ENCODE measurements around the gene PATJ.
"Not testable (repeated sequence)": the region's sequence is repeated elsewhere in the genome, so short reads cannot be mapped to it uniquely, and the experiment has no call there.

The PATJ gene

DNA sequence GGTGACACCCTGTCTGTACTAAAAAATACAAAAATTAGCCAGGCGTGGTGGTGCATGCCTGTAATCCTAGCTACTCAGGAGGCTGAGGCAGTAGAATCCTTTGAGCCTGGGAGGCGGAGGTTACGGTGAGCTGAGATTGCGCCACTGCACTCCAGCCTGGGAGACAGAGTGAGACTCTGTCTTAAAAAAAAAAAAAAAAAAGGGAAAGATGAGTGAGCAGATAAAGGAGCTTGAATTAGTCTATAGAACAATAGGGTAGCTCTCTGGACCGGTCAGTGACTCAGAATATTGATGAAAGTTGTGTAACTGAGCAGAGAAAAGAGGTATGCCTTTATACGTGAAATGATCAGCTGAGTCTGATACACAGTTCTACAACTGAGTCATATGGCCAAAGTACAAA lies 95.3 kb downstream of the PATJ start:
- DNase-seq: not testable (repeated sequence)

DNA sequence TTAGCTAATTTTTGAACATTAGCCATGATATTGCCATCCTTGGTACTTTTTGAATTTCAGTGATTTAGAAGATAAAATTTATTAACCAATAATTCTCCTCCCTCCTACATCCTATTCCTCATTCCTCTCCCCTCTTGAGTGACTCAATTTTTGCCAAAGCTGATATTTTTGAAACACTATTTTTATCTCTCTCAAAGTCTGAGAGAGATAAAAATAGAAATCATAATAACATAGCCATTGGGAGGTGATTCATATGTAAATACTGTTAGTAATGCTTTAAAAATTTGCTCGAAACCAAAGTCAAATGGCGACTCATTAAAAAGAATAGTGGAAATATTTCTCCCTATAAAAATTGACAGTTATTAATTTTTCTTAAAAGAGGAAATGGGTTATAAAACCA lies 97.4 kb downstream of the PATJ start:
- no peak for DNase-seq

DNA sequence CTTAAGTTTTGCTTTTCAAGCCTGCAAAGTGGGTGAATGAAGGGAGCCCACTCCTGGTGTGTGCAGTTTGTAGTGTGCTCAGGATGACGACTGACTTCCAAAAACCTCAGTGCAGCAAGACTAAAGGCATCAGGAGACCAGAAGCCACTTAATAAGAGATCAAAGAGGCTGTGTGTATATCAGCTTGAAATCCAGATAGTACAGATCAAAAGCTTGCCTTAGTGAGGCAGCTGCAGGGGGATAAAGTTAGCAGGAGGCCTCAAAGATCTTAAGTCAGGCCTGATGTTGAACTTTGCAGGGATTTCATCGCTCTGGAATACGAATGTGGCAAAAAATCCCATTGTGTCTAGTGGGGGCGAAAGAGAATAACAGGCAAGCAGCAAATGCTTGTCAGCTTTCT lies 99.8 kb downstream of the PATJ start:
- DNase-seq: no peak

DNA sequence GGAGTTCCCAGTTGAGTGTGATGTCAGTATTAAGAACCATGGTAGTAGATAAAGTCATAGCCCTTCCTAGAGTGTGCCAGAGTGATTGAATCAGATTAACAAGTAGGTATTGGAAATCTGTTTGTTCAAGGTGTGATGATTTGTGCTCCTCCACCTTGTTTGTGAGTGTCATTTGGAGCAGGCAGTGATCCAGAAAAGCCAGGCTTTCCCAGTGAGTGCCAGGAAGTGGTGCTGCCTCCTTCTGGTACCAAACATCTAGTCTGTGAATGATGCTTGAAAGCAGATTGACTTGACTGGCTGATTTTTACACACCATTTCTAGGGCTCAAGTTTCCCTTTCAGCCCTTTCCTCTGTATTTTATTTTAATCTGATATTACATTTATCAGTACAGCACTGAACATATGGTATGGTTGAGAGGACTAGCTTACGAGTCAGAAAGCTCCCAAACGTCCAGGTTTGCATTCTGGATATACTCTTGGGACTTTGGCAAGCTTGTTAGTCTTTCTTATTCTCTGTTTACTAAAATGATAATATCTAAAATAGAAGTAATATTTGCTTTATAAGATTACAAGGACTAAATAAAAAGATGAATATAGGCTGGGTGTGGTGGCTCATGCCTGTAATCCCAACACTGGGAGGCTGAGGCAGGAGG lies 100.7 kb downstream of the PATJ start:
- DNase-seq: no peak

DNA sequence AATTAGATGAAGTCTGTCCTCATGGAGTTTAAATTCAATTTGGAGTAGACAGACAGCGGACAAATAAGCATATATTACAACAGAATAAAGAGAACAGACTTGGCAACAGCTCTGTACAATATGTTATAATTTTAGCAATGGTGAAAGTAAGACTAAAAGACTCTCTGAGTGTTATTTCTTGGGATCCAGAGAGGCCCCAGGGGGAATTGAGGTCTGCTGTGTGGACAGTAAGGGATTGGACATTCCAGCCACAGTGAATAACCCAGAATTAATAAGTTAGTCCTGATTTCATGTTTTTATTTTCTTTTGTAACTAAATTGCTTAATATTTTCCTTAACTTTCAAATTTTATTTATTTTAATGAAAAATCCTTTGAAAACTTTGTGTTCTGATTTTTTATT lies 101.7 kb downstream of the PATJ start:
- DNase-seq: no peak

DNA sequence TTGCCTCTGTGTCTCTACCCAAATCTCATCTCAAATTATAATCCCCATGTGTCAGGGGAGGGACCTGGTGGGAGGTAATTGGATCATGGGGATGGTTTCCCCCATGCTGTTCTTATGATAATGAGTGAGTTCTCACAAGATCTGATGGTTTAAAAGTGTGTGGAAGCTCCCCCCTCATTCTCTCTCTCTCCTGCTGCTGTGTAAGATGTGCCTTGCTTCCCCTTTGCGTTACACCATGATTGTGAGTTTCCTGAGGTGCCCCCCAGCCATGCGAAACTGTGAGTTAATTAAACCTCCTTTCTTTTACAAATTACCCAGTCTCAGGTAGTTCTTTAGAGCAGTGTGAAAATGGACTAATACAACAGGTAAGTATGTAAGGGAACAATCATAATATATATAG lies 102.4 kb downstream of the PATJ start:
- DNase-seq: not testable (repeated sequence)

DNA sequence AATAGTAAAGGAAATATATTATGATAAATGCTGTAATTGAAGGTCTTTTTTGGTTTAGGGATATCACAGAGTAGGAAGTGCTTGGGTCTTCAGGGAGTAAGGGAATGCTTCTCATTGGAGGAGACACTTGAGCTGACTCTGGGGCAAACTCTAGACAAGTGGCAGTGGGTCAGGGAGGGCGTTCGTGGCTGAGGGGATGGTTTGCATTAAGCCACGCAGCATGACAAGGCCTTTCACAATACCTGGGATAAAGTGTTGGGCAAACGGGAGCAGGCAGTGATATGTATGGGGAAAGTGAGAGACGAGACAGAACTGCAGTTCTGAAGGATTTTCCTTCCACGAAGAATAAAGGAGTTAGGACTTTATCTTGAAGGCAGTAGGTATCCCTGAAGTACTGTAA lies 109.0 kb downstream of the PATJ start:
- DNase-seq: no peak

DNA sequence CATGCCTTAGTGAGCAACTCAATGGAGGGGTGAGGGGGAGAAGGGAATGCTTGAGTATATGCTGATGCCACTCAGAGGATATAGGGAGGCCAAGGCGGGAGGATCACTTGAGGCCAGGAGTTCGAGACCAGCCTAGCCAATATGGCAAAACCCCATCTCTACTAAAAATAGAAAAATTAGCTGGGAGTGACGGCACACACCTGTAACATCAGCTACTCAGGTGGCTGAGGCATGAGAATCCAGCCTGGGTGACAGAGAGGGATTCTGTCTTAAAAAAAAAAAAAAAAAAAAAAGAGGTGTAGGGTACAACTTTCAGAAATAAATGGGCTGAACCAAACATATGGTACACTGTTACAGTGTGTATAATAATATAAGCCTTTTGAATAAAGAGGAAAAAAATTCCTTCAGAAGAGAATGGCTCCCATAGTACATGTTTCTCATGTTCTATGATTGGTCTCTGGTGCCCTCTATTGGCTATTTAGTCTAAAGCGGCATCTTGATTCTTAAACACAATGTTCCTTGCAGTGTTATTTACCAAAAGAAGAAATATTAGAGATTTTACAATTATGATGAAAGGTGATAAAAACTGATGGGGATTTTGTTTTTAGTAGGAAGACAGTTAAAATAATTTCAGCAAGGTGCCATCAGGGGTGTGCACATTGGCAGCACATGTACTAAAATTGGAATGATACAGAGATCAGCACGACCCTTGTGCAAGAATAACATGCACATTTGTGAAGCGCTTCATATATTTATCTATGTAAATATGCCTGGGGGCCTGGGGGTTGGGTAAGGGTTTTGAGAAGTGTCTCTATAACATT lies 109.8 kb downstream of the PATJ start:
- peak; percentile 47 for DNase-seq

DNA sequence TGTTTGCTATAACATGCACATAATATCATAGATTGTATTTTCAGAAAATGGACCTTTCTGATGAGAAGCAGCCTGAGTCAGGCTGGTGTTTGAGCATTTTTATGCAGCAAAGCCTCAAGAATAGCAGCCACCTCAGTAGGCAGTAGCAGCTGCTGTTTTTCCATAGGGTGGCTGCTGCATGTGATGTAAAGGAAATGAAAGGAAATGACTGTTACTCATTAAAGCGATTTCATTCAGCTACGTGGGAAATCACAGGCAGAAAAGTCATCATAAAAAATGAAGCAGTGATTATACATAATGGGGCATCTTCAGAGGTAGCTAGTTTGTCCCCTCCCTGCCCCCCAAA lies 110.4 kb downstream of the PATJ start:
- DNase-seq: no peak

DNA sequence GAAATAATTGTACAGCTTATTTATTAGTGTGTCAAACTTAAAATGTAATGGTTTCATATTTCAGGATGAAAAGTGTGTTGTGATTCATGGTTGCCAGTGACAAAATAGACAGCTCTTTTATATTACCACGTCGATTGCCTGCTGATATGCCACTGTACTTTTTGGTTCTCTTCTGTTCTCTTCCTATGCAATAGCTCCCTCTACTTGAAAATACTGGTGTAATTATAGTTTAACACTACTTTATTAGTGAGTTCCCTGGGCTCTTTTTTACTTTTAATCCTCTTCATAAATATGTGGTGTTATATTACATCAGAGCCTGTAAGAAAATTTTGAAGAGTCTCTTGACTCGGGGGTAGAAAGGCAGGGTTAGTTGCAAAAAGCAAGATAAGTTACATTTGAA lies 111.3 kb downstream of the PATJ start:
- DNase-seq: no peak

DNA sequence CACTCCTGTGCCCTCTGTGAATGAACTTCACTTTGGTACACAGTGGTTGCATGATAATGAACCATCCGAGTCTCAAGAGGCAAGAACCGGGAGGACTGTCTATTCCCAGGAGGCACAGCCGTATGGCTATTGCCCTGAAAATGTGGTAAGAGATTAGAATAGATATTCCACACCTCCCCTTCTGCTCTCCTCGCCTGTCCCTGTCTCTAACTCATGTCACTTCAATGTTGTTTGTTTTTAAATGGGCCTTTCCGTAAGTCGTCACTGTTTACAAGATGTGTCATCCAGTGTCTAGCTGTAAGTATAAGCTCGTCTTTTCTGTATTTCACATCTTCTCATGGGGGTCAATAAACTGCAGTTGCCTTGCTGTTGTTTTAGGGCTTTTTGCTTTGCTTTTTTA lies 122.2 kb downstream of the PATJ start:
- no peak for DNase-seq

DNA sequence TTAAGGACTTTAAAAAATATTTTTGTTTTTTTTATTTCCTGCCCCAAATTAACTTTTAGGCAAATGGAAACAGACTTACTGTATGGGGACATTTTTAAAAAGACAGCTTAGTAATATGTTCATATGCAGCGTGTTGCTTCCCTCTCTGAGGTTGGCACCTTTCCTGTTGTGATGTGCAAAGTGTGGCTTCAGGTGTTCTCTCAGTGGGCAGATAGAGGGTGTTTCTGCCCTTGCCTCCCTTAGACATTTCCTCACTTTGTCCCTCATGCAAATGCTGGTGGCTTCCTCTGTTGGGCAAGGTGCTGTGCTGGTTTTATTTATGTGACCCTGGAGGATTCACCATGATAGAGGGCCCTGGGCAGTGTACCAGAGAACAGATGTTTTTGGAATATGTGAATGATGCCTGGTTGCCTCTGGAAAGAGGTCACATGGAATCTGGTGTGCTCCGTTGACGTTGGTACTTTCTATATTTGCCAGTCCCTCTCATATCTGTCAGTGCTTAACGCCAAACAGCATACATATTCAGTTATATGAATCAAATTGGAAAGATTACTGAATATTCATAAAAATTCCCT lies 123.5 kb downstream of the PATJ start:
- no peak for DNase-seq

DNA sequence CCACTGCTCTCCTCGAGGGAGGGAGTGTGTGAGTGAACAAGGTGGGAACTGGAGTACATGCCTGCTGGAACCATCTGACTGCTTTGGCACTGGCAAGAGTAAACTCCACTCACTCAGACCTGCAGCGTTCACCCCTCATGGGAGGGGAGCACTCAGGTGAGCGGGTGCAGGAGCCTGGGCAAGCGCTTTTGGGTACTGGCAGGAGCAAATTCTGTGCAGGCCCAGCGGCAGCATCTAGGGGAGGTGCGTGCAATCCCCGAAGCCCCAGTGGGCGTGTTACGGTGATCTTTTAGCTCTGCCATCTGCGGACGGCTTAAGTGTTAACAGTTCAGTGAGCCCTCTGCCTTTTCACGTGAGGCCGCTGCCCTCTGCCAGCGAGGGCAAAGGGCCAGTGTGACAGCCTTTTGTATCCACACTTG lies 127.4 kb downstream of the PATJ start:
- no peak for DNase-seq

DNA sequence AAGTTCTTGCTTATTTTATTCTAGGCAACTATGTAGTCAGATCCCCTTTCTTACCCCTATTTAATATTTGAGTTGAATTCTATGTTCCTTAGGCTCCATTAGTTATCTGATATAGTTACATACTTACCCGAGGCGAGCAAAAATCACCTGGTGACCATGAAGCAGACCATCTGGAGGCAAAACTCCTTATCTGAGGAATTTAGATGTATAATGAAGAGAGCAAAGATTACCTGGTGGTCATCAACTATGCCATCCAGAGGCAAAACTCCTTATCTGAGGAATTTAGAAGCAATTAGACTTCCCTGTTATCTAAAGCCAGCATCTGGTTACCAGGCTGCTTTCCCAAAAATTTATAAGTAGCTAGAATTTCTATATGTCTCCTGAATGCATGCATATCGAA lies 129.9 kb downstream of the PATJ start:
- no peak for DNase-seq

DNA sequence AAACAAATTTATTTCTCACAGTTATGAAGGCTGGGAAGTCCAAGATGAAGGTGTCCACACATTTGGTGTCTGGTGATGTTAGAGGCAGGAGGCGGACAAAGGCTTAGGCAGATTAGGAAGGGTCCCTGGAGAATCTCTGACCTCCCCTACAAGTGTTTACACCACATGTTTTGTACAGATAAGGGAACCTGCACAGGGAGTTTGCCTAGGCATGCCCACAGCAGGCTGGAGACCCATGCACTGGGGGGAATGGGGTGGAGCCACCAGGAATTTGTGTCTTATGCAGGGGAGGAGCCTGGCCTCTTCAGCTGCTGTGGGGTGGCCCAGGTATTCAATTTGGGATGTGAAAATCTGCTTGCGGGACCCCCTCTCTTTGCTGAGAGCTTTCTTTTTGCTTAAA lies 131.3 kb downstream of the PATJ start:
- no peak for DNase-seq

DNA sequence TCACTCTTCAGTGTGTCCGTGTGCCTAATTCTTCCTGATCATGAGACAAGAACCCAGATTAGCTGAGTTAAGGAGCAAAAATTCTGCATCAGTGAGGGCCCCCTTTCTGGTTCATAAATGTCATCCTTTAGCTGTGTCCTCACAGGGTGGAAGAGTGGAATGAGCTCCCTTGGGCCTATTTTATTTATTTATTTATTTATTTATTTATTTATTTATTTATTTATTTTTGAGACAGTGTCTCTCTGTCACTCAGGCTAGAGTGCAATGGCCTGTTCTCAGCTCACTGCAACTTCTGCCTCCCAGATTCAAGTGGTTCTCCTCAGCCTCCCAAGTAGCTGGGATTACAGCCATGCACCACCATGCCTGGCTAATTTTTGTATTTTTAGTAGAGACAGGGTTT lies 131.7 kb downstream of the PATJ start:
- no peak for DNase-seq

DNA sequence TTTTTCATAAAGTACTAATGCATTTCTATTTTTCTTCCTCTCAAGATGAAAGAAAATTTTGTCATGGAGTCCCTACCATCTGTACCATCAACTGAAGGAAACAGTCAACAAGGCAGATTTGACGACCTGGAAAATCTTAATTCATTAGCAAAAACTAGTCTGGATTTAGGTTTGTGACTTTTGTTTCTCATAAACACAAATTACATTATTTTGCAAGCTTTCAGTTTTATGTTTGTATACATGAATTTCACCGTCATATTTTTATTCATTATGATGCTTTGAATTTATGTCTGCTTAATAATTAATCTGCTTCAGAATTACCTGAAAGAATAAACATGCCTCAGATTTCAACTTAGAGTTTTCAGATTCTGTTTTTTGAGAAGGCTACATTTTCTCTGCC lies 132.9 kb downstream of the PATJ start:
- DNase-seq: no peak

DNA sequence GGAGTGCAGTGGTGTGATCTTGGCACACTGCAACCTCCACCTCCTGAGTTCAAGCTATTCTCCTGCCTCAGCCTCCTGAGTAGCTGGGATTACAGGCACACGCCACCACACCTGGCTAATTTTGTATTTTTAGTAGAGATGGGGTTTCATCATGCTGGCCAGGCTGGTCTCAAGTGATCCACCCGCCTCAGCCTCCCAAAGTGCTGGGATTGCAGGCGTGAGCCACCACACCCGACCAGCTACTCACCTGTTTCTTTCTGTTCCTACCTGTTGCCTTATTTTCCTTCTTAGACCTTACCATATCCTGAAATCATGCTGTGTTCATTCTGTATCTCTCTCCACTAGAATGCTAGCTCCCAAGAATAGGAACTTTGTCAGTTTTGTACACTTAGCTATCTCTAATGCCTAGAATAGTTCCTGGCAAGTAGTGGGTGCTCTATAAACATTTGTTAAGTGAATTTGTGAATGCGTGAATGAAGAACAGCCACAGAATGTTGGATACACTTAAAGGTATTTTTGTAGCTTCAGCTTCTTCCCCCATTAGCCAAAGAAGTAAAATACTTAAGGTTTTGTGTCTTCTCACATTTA lies 137.7 kb downstream of the PATJ start:
- not testable (repeated sequence) for DNase-seq

DNA sequence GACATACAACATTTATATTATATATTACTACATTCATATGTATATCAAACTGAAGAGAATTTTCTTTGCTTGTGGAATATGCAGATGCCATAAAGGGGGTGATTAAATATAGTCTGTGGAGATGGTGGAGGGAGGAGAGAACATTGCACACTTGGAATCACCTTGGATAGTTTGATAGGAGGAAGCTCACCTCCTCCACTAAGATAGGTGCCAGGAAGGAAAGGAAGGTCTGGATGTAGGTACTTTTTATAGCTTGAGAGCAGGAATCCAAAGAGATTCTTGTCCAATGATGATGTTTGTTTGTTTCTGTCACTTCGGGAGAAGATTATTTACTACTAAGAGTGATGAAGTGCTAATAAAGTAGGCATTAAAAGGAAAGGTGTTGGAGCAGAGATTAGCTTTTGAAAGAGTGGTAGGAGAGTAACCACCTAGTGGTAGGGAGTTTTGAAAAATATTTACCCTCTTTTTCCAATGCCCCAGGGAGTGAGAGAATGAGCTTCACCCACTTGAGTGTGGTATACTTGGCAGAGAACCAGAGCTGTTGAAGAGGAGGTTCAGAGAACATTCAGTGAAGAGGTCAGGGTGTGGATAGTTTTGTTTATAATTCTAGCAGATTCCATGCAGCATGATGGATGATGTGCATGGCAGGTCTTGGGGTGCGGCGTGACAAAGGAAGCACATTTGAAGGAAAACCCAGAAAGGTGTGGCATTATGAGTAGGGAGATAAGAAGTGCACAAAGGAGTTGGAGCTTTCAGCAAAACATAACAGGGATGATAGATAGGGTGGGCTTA lies 145.0 kb downstream of the PATJ start:
- no peak for DNase-seq

DNA sequence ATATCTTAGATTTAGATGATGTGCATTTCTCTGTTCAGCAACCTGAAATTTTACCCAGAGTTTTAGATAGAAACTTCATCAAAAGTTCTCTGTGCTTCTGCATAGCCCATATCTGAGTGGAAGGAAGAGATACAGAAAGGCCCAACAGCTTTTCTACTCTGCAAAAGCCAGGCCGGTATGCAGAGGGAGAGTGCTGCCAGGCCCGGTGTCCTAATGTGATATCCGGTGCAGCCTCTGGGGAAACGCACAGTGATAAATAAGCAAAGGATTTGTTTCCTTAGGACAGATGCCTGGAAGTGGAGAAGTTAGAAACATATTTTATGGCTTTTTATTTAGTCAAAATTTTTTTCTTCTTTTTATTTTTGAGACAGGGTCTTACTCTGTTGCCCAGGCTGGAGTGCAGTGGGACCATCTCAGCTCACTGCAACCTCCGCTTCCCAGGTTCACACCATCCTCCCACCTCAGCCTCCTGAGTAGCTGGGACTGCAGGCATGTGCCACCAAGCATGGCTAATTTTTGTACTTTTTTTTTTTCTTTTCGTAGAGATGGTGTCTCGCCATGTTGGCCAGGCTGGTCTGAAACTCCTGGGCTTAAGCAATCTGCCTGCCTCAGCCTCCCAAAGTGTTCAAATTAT lies 145.8 kb downstream of the PATJ start:
- no peak for DNase-seq

DNA sequence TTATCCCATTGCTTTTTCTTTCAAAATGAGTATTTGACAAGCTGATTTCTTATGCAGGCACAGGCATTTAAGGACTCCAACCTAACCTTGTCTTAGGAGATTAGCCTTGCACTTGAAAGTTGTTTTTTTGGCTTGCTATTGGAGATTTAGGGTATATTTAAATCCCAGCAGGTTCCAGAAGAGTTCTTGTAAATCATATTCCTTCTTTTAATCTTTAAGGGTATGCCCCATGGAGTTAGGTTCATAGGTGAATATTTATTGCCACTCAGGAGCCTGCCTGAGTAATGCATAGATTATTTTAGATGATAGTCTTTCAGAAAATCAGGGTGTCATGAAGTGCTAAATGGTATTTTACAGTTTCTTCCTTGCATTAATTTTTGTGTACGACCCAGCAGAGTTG lies 146.5 kb downstream of the PATJ start:
- DNase-seq: no peak

DNA sequence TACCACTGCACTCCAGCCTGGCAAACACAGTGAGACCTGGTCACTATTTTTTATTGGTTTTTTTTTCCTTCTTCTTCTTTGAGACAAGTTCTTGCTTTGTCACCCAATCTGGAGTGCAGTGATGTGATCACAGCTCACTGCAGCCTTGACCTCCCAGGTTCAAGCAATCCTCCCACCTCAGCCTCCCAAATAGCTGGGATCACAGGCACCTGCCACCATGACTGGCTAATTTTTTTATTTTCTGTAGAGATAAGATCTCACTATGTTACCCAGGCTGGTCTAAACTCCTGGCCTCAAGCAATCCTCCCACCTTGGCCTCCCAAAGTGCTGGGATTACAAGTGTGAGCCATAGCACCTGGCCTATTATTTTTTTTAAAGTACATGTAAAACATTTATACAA lies 148.2 kb downstream of the PATJ start:
- DNase-seq: not testable (repeated sequence)

DNA sequence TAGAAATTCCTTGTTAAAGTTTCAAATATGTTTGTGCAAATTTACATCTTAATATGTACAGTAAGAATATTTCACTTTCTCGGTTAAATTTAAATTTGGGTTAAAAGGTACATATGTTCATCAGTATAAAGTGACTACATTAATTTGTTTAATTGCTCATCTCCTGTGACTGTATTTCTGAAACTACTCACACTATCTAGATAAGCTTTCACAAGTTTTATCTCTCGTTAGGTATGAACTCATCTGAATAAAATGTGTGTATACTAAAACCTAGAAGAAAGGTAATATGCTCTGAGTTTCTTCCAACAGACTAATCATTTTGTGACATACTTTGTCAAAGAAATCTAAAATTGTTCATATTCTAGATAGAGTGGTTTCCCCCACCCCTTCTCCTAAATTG lies 150.7 kb downstream of the PATJ start:
- DNase-seq: no peak

All from central memory CD4-positive, alpha-beta T cell (primary cell).